HG02973 (cell line): Measurements from ENCODE around the gene KCNH2.
"Not testable (repeated sequence)": the region's sequence is repeated elsewhere in the genome, so short reads cannot be mapped to it uniquely, and the experiment has no call there.

Source experiments
- ATAC-seq: cut with Tn5 transposase; IDR thresholded peaks from one replicate; pipeline ENCODE4 v1.9.1; 2021; ENCODE audit warnings: moderate library complexity; ENCODE audit not compliant: unreplicated experiment

The KCNH2 gene

GRCh38 chr7:150911590-150912267 is 66.4 kb downstream of the KCNH2 start:
- no peak for ATAC-seq

- ATAC-seq = no peak
These were observed 67.1 kb downstream of the KCNH2 start for GRCh38 chr7:150910996-150911422.

- not testable (repeated sequence) for ATAC-seq
These were observed 67.7 kb downstream of the KCNH2 start for GRCh38 chr7:150910305-150910995.

- ATAC-seq = no peak
These were observed 68.7 kb downstream of the KCNH2 start for GRCh38 chr7:150909200-150909995.

- ATAC-seq = no peak
These were observed 69.9 kb downstream of the KCNH2 start for GRCh38 chr7:150908173-150908572.

GRCh38 chr7:150904011-150904909 is 73.9 kb downstream of the KCNH2 start:
- ATAC-seq = no peak

- ATAC-seq = no peak
These were observed 74.5 kb downstream of the KCNH2 start for GRCh38 chr7:150903606-150904005.

GRCh38 chr7:150902078-150903033 is 75.8 kb downstream of the KCNH2 start:
- ATAC-seq = no peak

- ATAC-seq = no peak
These were observed 76.7 kb downstream of the KCNH2 start for GRCh38 chr7:150901160-150902035.

- ATAC-seq = no peak
These were observed 77.4 kb downstream of the KCNH2 start for GRCh38 chr7:150900675-150901074.

- ATAC-seq = no peak
These were observed 79.6 kb downstream of the KCNH2 start for GRCh38 chr7:150898475-150899011.

GRCh38 chr7:150897502-150898474 is 80.3 kb downstream of the KCNH2 start:
- peak; percentile 44 for ATAC-seq

- ATAC-seq = no peak
These were observed 81.4 kb downstream of the KCNH2 start for GRCh38 chr7:150896562-150897209.

- ATAC-seq = no peak
These were observed 82.3 kb downstream of the KCNH2 start for GRCh38 chr7:150895809-150896208.
